HepG2 (cell line): Measurements from ENCODE around the gene HAT1.

ENCODE experiments used
- MYC ChIP-seq: sonication (generic); formaldehyde crosslinking; IDR thresholded peaks from 2 replicates; pipeline ENCODE4 v1.9.0; 2021; ENCODE audit warnings: missing genetic modification reagents, borderline replicate concordance
- RFX3 ChIP-seq: IDR thresholded peaks from 2 replicates; pipeline ENCODE4 v1.6.1; 2016; ENCODE audit warnings: missing biosample characterization, missing genetic modification reagents
- TF ChIP-seq, protein P1 (sequence below), 2 experiments: IDR thresholded peaks; 2 replicates each; pipeline ENCODE4 v1.6.1; 2011 to 2012; ENCODE audit warnings: low read length in 2 of 2, borderline replicate concordance in 1 of 2, low read depth in 1 of 2, mild to moderate bottlenecking in 1 of 2, moderate library complexity in 1 of 2
- TF ChIP-seq, protein P2 (sequence below): sonication (generic); formaldehyde crosslinking; IDR thresholded peaks from 2 replicates; pipeline ENCODE4 v1.5.0; 2020; ENCODE audit warnings: mild to moderate bottlenecking, missing genetic modification reagents, moderate library complexity

DNA sequence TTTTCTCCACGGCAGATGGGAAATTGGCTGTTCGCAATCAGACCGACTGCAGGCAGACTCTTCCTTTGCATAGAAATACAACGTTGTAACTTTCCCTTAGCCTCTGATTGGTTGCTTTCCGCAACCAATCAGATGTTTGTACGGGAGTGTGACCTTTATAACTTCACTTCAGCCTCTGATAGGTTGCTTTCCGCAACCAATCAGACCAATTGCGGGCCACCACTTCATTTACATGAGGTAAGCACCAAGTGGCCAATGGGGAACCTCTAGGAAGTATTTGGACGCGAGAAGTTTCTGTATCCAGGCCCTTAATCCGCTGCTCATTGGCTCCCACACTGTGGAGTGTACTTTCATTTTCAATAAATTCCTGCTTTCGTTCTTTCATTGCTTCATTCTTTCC lies 47.3 kb upstream of the HAT1 start:
- TF ChIP-seq RFX3 (CRISPR knock-in tag) (no peak), MYC (no peak)
- TF ChIP-seq, protein P1, sequence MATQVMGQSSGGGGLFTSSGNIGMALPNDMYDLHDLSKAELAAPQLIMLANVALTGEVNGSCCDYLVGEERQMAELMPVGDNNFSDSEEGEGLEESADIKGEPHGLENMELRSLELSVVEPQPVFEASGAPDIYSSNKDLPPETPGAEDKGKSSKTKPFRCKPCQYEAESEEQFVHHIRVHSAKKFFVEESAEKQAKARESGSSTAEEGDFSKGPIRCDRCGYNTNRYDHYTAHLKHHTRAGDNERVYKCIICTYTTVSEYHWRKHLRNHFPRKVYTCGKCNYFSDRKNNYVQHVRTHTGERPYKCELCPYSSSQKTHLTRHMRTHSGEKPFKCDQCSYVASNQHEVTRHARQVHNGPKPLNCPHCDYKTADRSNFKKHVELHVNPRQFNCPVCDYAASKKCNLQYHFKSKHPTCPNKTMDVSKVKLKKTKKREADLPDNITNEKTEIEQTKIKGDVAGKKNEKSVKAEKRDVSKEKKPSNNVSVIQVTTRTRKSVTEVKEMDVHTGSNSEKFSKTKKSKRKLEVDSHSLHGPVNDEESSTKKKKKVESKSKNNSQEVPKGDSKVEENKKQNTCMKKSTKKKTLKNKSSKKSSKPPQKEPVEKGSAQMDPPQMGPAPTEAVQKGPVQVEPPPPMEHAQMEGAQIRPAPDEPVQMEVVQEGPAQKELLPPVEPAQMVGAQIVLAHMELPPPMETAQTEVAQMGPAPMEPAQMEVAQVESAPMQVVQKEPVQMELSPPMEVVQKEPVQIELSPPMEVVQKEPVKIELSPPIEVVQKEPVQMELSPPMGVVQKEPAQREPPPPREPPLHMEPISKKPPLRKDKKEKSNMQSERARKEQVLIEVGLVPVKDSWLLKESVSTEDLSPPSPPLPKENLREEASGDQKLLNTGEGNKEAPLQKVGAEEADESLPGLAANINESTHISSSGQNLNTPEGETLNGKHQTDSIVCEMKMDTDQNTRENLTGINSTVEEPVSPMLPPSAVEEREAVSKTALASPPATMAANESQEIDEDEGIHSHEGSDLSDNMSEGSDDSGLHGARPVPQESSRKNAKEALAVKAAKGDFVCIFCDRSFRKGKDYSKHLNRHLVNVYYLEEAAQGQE (IDR thresholded peaks at IDR 0.05; ENCODE audit: borderline replicate concordance in 1 of 2, low read depth in 1 of 2, low read length in 2 of 2): no peak
- TF ChIP-seq, protein P2, sequence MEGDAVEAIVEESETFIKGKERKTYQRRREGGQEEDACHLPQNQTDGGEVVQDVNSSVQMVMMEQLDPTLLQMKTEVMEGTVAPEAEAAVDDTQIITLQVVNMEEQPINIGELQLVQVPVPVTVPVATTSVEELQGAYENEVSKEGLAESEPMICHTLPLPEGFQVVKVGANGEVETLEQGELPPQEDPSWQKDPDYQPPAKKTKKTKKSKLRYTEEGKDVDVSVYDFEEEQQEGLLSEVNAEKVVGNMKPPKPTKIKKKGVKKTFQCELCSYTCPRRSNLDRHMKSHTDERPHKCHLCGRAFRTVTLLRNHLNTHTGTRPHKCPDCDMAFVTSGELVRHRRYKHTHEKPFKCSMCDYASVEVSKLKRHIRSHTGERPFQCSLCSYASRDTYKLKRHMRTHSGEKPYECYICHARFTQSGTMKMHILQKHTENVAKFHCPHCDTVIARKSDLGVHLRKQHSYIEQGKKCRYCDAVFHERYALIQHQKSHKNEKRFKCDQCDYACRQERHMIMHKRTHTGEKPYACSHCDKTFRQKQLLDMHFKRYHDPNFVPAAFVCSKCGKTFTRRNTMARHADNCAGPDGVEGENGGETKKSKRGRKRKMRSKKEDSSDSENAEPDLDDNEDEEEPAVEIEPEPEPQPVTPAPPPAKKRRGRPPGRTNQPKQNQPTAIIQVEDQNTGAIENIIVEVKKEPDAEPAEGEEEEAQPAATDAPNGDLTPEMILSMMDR (CRISPR knock-in tag): no peak
